ENCODE results near the gene RTEL1.

- TF ChIP-seq, protein P1, sequence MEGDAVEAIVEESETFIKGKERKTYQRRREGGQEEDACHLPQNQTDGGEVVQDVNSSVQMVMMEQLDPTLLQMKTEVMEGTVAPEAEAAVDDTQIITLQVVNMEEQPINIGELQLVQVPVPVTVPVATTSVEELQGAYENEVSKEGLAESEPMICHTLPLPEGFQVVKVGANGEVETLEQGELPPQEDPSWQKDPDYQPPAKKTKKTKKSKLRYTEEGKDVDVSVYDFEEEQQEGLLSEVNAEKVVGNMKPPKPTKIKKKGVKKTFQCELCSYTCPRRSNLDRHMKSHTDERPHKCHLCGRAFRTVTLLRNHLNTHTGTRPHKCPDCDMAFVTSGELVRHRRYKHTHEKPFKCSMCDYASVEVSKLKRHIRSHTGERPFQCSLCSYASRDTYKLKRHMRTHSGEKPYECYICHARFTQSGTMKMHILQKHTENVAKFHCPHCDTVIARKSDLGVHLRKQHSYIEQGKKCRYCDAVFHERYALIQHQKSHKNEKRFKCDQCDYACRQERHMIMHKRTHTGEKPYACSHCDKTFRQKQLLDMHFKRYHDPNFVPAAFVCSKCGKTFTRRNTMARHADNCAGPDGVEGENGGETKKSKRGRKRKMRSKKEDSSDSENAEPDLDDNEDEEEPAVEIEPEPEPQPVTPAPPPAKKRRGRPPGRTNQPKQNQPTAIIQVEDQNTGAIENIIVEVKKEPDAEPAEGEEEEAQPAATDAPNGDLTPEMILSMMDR (conservative IDR thresholded peaks at IDR 0.05; ENCODE audit: low read depth, low read length) = no peak
- TF ChIP-seq EZH2 (IDR thresholded peaks at IDR 0.05; ENCODE audit: low read length, unreplicated experiment) (no peak), EZH2phosphoT487 (IDR thresholded peaks at IDR 0.05; ENCODE audit: borderline replicate concordance, low read length) (no peak)
Observed at GRCh38 chr20:63625771-63626423, 32.2 kb upstream of the RTEL1 start.
